GM12878 (cell line): ENCODE data around the gene OTUD3. TPM values are rescaled to one million over a fixed set of nuclear protein-coding genes. Genes with fewer than 3 reads are reported as not detected.

Source experiments
- ATAC-seq: fragments of 200-7000 bp; cut with Tn5 transposase; 3 replicates; pipeline ENCODE4 v1.9.1; 2020; ENCODE audit warnings: mild to moderate bottlenecking, moderate library complexity
- BruUV-seq: library from RNA; stranded (reverse); fragments of 400-500 nt; replicated peaks from 2 replicates; lab custom pipeline; 2021; lab: Mats Ljungman, UMichigan
- CTCF ChIA-PET: fragments of 300-600 bp; sonication (Branson Sonifier 250); formaldehyde crosslinking; extraction: SDS; loops from one replicate; lab custom pipeline; 2021; ENCODE audit warnings: inconsistent platforms; lab: Yijun Ruan, JAX
- POLR2A ChIA-PET: fragments of 350-600 bp; formaldehyde crosslinking; extraction: SDS; loops from one replicate; lab custom pipeline; 2021; ENCODE audit warnings: inconsistent platforms; lab: Charles Lee
- RAD21 ChIA-PET: fragments of 300-600 bp; sonication (Branson Sonifier 250); formaldehyde crosslinking; loops from one replicate; lab custom pipeline; 2023; ENCODE audit warnings: antibody characterized with exemption; ENCODE audit not compliant: unreplicated experiment; lab: Charles Lee
- SMC1A ChIA-PET: fragments of 300-600 bp; sonication (Branson Sonifier 250); formaldehyde crosslinking; loops from one replicate; lab custom pipeline; 2023; ENCODE audit not compliant: unreplicated experiment, uncharacterized antibody; lab: Charles Lee
- DNase-seq: peaks from one replicate; pipeline ENCODE4 v3.0.0-alpha.2; 2011; ENCODE audit warnings: low read depth, low spot score
- FAIRE-seq: peaks from 3 replicates; lab custom pipeline; 2011; peaks lifted over from hg19 to GRCh38; lab: Jason Lieb, UNC
- H2AFZ ChIP-seq: 2 replicates; pipeline ENCODE4 v1.6.0; 2011; ENCODE audit warnings: low read depth, low read length, control low read depth; ENCODE audit not compliant: control insufficient read depth
- H3K27ac ChIP-seq: 2 replicates; pipeline ENCODE4 v1.5.1; 2011; ENCODE audit warnings: control low read depth; ENCODE audit not compliant: control insufficient read depth, insufficient read depth
- H3K27me3 ChIP-seq, 2 experiments: replicated peaks in 1 of 2; 2 replicates each; pipeline versions ENCODE4 v1.6.0 to v1.6.1; 2011; ENCODE audit warnings: low read length in 1 of 2; ENCODE audit not compliant: control insufficient read depth in 2 of 2, insufficient read depth in 2 of 2
- H3K36me3 ChIP-seq, 2 experiments: 2 replicates each; pipeline ENCODE4 v1.5.1; 2011; ENCODE audit warnings: low read length in 1 of 2; ENCODE audit not compliant: control insufficient read depth in 2 of 2, insufficient read depth in 2 of 2
- H3K4me1 ChIP-seq: 2 replicates; pipeline ENCODE4 v1.6.1; 2011; ENCODE audit warnings: mild to moderate bottlenecking, low read length, moderate library complexity, mixed read lengths; ENCODE audit not compliant: control insufficient read depth, insufficient read depth
- H3K4me2 ChIP-seq: 2 replicates; pipeline ENCODE4 v1.6.0; 2011; ENCODE audit warnings: control low read depth; ENCODE audit not compliant: control insufficient read depth, insufficient read depth
- H3K4me3 ChIP-seq: fragments of 200-600 bp; sonication (generic); 2 replicates; pipeline ENCODE4 v1.5.1; 2016
- H3K79me2 ChIP-seq: 2 replicates; pipeline ENCODE4 v1.6.0; 2011; ENCODE audit warnings: low read length; ENCODE audit not compliant: control insufficient read depth, insufficient read depth
- H3K9ac ChIP-seq: 2 replicates; pipeline ENCODE4 v1.8.0; 2011; ENCODE audit warnings: low read length, control low read depth, mixed read lengths; ENCODE audit not compliant: control insufficient read depth, insufficient read depth
- H3K9me3 ChIP-seq: replicated peaks from 3 replicates; pipeline ENCODE4 v1.5.1; 2011; ENCODE audit warnings: mild to moderate bottlenecking, low read length; ENCODE audit not compliant: control insufficient read depth, insufficient read depth
- H4K20me1 ChIP-seq: 2 replicates; pipeline ENCODE4 v1.6.0; 2011; ENCODE audit not compliant: control insufficient read depth, insufficient read depth
- ESRRA ChIP-seq: IDR thresholded peaks from 2 replicates; pipeline ENCODE4 v1.6.1; 2012; ENCODE audit warnings: mild to moderate bottlenecking, low read length, improper control_type of control experiment
- EZH2 ChIP-seq: IDR thresholded peaks from 2 replicates; pipeline ENCODE4 v1.6.1; 2012; ENCODE audit warnings: low read depth, mild to moderate bottlenecking, control low read depth, inconsistent platforms, low read length, borderline replicate concordance; ENCODE audit not compliant: control insufficient read depth
- JUND ChIP-seq: IDR thresholded peaks from 2 replicates; pipeline ENCODE4 v1.6.1; 2012; ENCODE audit warnings: low read depth, mild to moderate bottlenecking, low read length, improper control_type of control experiment, moderate library complexity
- KLF5 ChIP-seq: fragments of 450-650 bp; IDR thresholded peaks from 2 replicates; pipeline ENCODE4 v1.6.1; 2014; ENCODE audit warnings: mild to moderate bottlenecking; ENCODE audit not compliant: partially characterized antibody
- SIX5 ChIP-seq: IDR thresholded peaks from 2 replicates; pipeline ENCODE4 v1.6.1; 2011; ENCODE audit warnings: mild to moderate bottlenecking, low read depth, low read length, moderate library complexity; ENCODE audit not compliant: severe bottlenecking
- SPI1 ChIP-seq: IDR thresholded peaks from 2 replicates; pipeline ENCODE4 v1.6.1; 2011; ENCODE audit warnings: low read depth, mild to moderate bottlenecking, low read length, moderate library complexity, borderline replicate concordance; ENCODE audit not compliant: insufficient read depth
- STAT3 ChIP-seq: IDR thresholded peaks from 2 replicates; pipeline ENCODE4 v1.6.1; 2011; ENCODE audit warnings: low read depth, low read length, improper control_type of control experiment
- TARDBP ChIP-seq: IDR thresholded peaks from 2 replicates; pipeline ENCODE4 v1.6.1; 2016; ENCODE audit warnings: borderline replicate concordance
- TCF3 ChIP-seq: IDR thresholded peaks from 2 replicates; pipeline ENCODE4 v1.6.1; 2012; ENCODE audit warnings: low read depth, mild to moderate bottlenecking, low read length, borderline replicate concordance; ENCODE audit not compliant: insufficient read depth
- WGBS: methylation state at CpG from one replicate; pipeline ENCODE4 v1.1.6; 2016; ENCODE audit warnings: low lambda C conversion rate; ENCODE audit not compliant: insufficient replicate concordance, insufficient coverage; ENCODE audit errors: missing lambda C conversion rate; 5-methylcytosine and 5-hydroxymethylcytosine counted together
- in situ Hi-C: fragments of 300-500 bp; cut with MboI; formaldehyde crosslinking; loops from 9 replicates; pipeline ENCODE4 v1.14.3; 2018; ENCODE audit warnings: mixed read lengths
- intact Hi-C: fragments of 100-400 bp; cut with micrococcal nuclease; formaldehyde crosslinking; loops from one replicate; pipeline ENCODE4 v1.14.2; 2022; ENCODE audit not compliant: unreplicated experiment
- polyA plus RNA-seq, 11 experiments: library from polyadenylated mRNA; depleted of rRNA in 4 of 11; unstranded in 6 of 11; stranded (reverse) in 5 of 11; fragments of >200 nt; fragmentation: Nextera tagmentation in 4 of 11; fragmentation: Illumina TruSeq in 1 of 11; extraction: Ambion mirVana in 4 of 11; extraction: Trizol in 1 of 11; gene quantifications; 1 replicate in 1 of 11; 2 replicates in 10 of 11; pipeline versions ENCODE4 v1.2.1 to v1.2.3, GENCODE V29; 2011 to 2016; ENCODE audit warnings: inconsistent platforms in 2 of 11, missing spikeins in 2 of 11, low read depth in 1 of 11
- total RNA-seq, 4 experiments: library from RNA; depleted of rRNA in 3 of 4; stranded (reverse); fragments of >200 nt in 3 of 4; fragmentation: Illumina TruSeq in 1 of 4; extraction: Trizol in 1 of 4; gene quantifications; 2 replicates each; pipeline versions ENCODE4 v1.2.1 to v1.2.3, GENCODE V29; 2013 to 2021

Gene OTUD3
- total and polyA plus RNA-seq, 10 of the 15 experiments (the other 5 are each of a cell fraction or from before 2014, with no cell fraction given) = 0.77 to 8.9 (median 4.8) TPM

- CTCF ChIA-PET = no interaction called here
- H4K20me1 ChIP-seq = no peaks in the 10 kb centered on the region
- no peak overlapping the region for H2AFZ ChIP-seq
- WGBS = 34% methylated on average over 3 of the region's 3 CpGs
- SMC1A ChIA-PET = no interaction called here
- no peak for DNase-seq
- no peaks in the 10 kb centered on the region for H3K36me3 ChIP-seq
- H3K4me2 ChIP-seq = no peak overlapping the region
- ATAC-seq = no peak
- peaks cover 3% of the 10 kb centered on the region; the same call in 1 of the 3 replicates for H3K9me3 ChIP-seq
- intact Hi-C loops = no loop called here
- no TSS peak for BruUV-seq
- H3K27ac ChIP-seq = no peak overlapping the region
- no peaks in the 10 kb centered on the region for H3K4me1 ChIP-seq
- H3K9ac ChIP-seq = no peak overlapping the region
- in situ Hi-C loops = no loop called here
- FAIRE-seq = no peak
- TF ChIP-seq JUND = no peak
- no peak for TF ChIP-seq STAT3
- TF ChIP-seq SPI1 = peak; percentile 42; the same call in 1 of the 2 replicates
- TF ChIP-seq ESRRA = no peak
- no peak for TF ChIP-seq TCF3
- TF ChIP-seq KLF5 = no peak
- no peak for TF ChIP-seq TARDBP
- TF ChIP-seq, all 136 proteins: peak for 1
- RAD21 ChIA-PET = no interaction called here
- POLR2A ChIA-PET = interaction anchor here (0.6 kb wide), 1 partner anchor 210 kb away, joined by 3 read pairs; no protein-coding TSS in a partner anchor
- no peak overlapping the region for H3K4me3 ChIP-seq
- no peaks in the 10 kb centered on the region for H3K27me3 ChIP-seq
- no peaks in the 10 kb centered on the region for H3K79me2 ChIP-seq
Observed at GRCh38 chr1:19936061-19936750, 54.0 kb downstream of the OTUD3 start.

GRCh38 chr1:19938472-19938871 lies 56.3 kb downstream of the OTUD3 start:
- Histone ChIP-seq H3K9me3 (no peaks in the 10 kb centered on the region; the same call in 2 of the 3 replicates), H2AFZ (no peak overlapping the region), H3K36me3 (no peaks in the 10 kb centered on the region), H4K20me1 (no peaks in the 10 kb centered on the region), H3K4me3 (no peak overlapping the region), H3K27ac (no peak overlapping the region), H3K79me2 (no peaks in the 10 kb centered on the region), H3K9ac (no peak overlapping the region), H3K4me2 (no peak overlapping the region), H3K4me1 (no peaks in the 10 kb centered on the region), H3K27me3 (no peaks in the 10 kb centered on the region)
- no peak for DNase-seq
- no TSS peak for BruUV-seq
- WGBS = 33% methylated on average over 1 of the region's 1 CpG
- FAIRE-seq = peak; percentile 44
- ChIA-PET POLR2A (no interaction called here), SMC1A (interaction anchor here (1.2 kb wide), 1 partner anchor 57 kb away, joined by 3 read pairs; the partner anchor contains the start of gene OTUD3), RAD21 (no interaction called here), CTCF (interaction anchor here (0.6 kb wide), 1 partner anchor 45 kb away, joined by 4 read pairs; no protein-coding TSS in a partner anchor)
- intact Hi-C loops (no loop called here), in situ Hi-C loops (no loop called here)
- ATAC-seq = no peak
- no peak for TF ChIP-seq EZH2
- TF ChIP-seq SIX5 = peak; percentile 46
